GM21381 (cell line): ENCODE data around the gene LTA.
"Not testable (repeated sequence)": the region's sequence is repeated elsewhere in the genome, so short reads cannot be mapped to it uniquely, and the experiment has no call there.

Source experiments
- ATAC-seq: cut with Tn5 transposase; IDR thresholded peaks from one replicate; pipeline ENCODE4 v1.9.1; 2021; ENCODE audit warnings: mild to moderate bottlenecking, moderate library complexity; ENCODE audit not compliant: unreplicated experiment

Gene LTA

DNA sequence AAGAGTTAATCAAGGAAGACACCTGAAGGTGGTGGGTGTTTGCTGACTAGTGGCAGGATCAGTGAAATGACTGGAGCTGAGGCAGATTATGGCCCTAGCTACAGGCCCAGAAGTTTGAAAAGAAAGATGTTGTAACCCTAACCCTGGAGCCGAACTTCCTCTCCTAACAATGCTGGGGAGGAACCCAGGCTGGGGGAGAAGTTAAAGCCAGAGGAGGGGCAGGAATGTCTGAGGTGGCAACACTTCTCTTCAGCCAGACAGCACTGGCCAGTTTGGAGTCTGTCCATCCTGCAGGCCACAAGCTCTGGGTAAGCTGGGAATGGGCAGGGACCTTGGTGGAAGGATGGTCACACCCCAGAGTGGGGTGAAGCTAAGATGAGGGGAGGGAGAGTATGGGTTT is 13.9 kb downstream of the LTA start, which contains the start of gene LST1:
TSS of gene LST1 (plus strand) at position 270 of the 400 bp plus-strand sequence. CDS start 1,023 bp downstream, outside the sequence.
- no peak for ATAC-seq

DNA sequence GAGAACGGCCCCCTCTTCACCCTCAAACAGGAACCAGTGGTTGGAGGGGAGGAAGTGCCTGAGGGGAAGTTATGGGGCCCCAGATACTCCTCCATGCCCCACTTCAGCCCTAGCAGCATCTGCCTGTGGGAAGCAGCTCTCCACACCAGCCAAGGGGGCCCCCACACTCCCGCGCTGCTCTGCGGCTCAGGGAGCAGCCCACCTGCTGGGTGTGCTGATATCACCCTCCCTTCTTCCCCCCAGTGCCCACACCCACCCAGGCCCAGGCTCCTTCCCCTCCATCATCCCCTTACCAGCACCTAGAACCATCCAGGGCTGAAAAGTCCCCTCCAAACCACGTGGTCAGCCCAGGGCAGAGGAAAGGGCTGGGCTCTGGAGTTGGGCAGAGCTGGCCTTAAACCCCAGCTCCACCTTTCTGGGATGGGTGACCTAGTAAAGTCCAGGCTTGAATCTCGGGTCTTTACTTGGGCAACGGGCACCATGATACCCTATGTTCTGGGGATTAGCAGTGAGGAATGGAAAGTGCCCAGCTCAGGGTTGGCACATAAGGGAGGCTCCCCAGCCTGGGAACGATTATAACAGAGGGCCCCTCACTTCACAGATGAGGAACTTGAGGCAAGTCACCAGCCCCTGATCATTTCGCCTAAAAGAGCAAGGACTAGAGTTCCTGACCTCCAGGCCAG is 14.7 kb downstream of the LTA start:
- ATAC-seq: no peak

DNA sequence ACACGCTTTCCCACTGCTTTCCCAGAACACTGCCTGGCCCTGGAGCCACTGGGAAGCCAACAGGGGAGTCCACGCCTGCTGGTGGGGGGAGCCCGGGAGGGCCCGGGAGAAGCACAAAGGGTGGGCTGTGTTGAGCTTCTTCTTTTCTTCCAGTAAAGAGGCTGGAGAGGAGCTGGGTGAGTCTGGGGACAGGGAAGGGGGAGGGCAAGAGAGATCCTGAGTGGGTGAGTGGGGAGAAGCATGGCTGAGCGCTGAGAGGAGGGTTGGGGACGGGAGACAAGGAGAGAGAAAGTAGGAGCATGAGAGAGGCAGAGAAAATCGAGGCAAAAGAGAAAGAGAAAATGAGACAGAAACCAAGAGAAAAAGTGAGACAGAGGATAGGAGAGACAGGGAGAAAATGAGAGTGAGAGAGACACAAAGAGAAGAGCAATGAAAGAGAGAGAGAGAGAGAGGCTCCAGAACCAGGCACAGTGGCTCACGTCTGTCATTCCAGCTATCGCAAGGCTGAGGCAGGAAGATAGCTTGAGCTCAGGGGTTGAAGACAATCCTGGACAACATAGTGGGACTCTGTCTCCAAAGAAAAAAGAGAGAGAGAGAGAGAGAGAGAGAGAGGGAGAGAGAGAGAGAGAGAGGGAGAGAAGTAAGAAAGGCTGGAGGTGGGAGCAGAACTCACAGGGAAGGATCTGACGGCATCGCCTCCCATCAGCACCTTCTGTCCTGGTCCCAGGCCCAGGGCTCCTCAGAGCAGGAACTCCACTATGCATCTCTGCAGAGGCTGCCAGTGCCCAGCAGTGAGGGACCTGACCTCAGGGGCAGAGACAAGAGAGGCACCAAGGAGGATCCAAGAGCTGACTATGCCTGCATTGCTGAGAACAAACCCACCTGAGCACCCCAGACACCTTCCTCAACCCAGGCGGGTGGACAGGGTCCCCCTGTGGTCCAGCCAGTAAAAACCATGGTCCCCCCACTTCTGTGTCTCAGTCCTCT is 16.0 kb downstream of the LTA start:
- no peak for ATAC-seq

DNA sequence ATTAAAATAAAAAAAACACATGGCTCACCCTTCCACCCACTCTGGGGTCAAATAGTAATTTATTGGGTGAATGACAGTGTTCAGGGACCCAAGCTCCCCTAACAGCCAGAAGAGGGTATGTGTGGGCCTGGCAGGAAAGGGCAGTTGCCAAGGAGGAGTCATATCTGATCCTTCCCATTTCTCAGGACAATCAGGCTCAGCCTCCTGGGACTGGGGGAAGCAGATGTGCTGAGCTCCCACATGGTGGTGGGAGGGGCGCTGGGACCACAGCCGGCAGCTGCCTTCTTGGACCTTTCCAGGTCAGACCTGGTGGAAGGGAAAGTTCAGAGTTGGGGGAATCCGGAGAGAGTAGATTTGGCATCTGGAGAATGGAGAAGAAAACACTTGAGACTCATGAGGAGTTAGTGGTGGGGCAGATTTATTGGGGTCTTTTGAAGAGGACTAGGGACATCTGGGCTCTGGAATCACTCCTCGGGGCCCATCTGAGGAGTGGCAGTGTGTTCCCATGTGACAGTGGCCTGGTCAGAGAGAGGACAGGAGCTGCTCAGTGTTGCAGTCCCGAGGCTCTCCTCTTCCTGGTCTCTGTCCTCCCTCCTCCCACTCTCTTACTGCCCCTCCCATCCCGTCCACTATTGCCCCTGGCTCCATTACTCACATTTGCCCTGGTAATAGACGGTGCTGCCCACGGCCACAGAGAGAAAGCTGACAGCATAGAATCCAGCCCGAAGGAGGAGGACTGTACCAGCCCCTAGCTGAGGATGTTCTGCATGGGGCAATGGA is 17.0 kb downstream of the LTA start:
- ATAC-seq: no peak

DNA sequence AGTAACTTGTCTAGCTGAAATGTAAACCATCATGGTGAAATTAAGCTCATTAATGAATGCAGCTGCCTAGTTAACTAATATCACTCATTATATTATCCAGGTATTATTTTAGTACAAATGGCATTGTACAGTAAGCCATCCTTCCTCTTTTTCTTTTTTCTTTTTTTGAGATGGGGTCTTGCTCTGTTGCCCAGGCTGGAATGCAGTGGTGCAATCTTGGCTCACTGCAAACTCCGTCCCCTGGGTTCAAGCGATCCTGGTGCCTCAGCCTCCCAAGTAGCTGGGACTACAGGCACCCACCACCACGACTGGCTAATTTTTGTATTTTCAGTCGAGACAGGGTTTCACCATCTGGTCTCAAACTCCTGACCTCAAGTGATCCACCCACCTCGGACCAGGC is 18.6 kb downstream of the LTA start:
- ATAC-seq: not testable (repeated sequence)

DNA sequence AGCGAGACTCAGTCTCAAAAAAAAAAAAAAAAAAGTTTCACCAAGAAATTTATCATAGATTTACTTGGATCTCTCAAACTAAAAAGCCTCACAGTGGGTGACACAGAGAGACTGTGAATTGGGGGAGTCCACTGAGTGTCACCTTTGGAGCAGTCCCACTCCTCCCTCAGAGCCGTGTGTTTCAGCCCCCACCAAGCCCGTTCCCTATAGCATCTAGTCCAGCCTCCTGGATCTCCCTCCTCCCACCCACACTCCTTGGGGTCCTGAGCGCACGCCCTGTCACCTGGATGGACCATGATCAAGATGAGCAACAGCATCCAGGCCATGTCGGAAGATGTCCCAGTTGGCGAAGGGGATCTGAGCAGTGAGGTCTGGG is 20.3 kb downstream of the LTA start:
- no peak for ATAC-seq

DNA sequence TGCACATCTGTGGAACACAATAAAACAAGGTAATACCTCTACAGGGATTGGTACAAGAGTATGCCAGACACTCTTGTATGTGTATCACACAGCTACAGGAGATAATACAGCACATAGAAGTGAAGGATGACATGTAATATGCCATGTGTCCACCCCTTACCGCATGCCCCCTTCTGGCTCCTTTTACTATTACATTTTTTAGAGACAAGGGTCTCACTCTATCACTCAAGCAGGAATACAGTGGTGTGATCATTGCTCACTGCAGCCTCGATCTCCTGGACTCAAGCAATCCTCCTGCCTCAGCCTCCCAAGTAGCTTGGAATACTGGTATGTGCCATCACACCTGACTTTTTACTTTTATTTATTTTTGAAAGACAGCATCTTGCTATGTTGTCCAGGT is 24.9 kb downstream of the LTA start:
- no peak for ATAC-seq

DNA sequence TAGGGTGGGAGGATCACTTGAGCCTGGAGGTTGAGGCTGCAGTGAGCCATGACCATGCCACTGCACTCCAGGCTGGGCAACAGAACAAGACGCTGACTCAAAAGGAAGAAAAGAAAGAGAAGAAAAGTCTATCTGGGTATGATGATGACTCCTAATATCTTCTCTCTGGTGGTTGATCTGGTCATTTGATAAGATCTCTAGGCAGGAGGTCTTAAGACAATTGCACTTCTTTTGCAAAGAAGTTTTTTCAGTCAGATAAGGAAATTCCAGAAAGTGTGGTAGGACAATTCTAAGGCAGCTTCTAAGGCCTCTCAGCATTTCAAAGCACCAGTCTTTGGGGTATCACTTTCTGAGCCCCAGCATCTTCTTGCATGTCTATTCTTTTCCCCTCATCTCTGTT is 35.2 kb downstream of the LTA start:
- no peak for ATAC-seq

DNA sequence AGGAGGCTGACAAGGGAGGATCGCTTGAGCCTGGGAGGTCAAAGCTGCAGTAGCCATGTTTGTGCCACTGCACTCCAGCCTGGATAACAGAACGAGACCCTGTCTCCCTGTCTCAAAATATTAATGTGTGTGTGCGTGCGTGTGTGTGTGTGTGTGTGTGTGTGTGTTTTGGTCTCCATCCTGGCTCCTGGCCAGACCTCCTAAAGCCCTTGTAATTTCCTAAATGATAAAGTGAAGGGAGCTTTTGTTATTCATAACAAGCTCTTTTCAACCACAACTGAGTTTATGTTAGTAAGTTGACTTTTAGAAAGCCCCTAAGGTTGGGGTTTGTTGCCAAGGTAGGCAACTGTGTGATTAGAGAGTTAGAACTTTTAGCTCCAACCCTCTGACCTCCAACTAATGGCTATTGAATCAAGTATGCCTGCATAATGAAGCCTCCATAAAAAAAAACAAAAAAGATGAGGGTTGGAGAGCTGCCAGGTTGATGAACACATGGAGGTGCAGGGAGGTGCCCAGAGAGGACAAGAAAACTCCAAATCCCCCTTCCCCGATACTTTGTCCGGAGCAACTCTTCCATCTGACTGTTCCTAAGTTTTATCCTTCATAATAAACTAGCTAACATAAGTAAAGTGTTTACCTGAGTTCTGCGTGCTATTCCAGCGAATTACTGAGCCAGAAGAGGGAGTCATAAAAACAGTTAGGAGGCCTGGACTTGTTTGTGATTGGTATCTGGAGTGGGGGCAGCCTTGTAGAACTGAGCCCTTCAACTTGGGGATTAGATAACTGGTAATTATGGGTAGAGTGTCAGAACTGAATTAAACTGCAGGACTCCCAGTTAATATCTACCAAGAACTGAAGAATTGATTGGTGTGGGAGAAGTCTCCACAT is 37.7 kb downstream of the LTA start:
- no peak for ATAC-seq

DNA sequence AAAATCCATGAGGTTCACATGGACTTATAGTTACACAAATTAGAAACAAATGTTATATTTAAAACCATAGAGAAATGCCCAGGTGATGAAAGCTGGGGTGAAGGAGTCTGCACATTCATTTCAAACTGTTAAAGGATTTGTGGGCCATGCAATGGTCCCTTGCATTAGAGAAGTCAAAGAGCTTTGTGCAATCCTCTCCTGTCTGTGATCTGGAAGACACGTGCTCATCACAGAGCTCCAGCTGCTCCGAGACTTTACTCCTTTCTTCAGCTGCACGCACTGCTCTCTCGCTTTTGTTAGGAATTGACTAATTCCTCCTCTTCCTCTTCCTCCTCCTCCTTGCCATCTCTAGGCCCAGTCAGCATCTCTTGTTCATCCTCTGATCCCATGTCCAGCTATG is 38.9 kb downstream of the LTA start:
- no peak for ATAC-seq

DNA sequence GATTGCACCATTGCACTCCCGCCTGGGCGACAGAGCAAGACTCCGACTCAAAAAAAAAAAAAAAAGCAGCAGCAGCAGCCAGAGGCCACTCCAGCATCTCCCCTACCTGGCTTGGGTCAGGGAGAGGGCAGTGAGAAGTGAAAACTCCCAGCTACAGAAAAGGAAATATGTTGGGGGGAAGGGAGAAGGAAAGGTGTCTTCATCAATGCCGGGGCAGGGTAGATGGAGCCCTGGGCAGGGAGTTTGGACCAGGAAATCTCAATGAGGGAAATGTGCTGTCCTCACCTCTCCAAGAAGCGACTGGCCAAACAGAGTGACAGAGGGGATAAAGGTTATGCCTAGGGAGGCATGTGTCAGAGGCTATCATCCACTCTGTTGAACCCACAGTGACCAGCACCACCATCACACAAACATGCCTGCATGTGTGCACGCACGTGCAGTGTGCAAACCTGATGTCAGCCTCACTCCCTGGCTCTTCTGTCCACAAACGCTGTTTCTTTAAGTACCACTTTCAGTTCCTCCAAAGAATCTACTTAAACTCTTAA is 42.1 kb downstream of the LTA start:
- no peak for ATAC-seq

DNA sequence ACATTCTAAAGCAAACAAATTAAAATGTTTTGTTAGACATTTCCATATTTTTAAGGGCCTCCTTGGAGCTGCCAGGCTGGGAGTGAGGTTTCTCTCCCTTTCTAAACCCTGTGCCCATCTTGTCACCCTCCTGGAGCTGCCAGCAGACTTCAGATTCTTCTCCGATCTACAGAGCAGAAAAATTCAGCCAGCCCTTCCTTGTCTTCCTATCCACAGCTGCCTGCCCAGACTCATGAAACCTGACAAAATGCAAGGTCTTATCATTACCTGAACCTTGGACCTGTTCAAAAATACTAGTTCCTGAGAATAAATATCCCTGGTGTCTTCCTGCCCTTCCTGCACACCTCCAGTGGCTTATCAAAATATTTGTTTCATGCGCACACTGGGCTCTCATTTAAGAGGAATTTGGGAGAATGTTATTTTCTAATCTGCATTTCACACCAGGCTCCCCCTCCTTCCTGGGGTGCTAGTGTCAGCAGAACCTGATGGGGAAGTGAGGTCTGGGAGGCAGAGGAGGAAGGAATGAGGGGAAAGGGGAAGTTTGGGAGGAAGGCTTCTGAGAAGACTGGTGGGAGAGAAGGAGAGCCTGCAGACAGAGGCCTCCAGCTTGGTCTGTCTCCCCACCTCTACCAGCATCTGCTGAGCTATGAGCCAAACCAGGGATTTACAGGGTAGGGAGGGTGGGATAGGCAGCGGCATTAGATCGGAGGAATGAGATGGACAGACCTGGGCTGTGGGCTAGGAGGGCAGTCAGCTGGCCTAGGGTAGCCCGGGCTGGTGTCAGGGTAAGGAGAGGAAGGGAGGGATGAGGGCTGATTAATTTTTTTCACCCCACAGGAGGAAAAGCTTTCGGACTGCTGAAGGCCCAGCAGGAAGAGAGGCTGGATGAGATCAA is 42.8 kb downstream of the LTA start, which contains the start of gene AIF1:
TSS of gene AIF1 (plus strand) at position 551 of the 895 bp plus-strand sequence. CDS start at position 647, 96 bp downstream.
- no peak for ATAC-seq

DNA sequence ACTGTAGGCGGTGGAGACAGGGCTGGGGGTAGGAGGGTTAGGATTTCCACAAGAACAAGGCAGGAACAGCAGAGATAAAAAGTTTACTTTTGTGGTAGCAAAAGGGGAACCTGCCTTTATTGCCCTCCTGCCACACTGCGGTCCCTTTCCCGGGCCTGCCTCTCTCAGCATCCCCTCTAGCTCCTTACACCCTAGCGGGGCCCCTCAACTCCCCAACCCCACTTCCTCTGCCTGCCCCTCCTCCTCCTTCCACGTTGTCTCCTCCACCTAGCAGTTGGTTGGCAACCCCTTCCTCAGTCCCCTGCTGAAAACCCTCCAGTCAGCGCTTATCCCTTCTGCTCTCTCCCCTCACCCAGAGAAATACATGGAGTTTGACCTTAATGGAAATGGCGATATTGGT is 43.7 kb downstream of the LTA start:
- no peak for ATAC-seq

DNA sequence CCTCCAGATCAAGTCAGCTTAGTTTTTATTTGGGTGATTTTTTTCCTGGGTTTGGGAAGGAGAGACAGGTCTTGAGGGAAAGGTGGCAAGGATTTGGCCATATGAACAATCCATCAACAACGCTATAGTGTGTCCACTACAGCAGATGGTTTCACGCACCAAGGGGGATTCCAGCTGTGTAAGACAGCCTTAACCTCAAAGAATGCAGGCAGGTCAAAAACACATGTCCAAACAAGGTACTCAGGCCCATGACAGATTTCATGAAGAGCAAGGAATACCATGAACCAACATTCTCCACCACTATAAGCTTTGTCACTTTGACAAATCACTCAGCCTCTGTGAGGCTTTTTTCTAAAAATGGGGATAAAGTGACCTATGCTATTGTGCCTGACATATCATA is 44.9 kb downstream of the LTA start:
- ATAC-seq: no peak

DNA sequence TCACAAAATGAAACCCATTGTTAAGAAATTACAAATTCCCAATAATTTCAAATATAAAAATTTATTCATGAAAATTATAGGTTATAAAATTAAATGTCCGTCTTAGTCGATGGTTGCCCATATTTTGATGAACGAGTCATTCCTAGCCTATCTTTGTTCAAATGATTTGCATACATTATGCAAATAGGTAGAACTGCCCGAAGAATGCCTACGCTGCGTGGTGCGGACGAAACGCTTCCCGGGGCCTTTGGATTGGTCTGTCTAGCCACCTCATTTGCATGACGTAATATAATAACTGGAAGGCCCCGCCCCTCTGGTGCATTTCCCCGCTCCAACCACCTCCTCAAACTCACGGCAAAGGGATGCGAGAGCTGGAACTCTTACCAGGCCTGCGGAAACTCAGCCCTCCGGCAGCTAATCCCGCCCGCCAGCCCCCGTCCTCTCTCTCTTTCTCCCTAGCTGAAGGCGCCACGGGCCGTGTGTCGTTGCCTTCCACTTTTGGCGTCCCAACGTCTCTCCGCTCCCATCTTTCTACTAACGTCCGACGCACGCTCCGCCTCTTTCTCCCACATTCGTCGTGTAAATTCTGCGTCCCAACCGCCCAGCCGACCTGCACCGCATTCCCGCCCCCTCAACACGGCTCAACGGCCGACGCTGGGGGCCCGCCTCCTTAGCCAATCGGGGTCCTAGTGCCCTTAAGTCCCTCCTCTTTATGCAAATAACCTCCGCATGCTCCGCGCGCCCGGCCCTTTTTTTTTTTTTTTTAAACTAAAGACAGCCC is 47.9 kb downstream of the LTA start:
- peak; percentile 80 for ATAC-seq

DNA sequence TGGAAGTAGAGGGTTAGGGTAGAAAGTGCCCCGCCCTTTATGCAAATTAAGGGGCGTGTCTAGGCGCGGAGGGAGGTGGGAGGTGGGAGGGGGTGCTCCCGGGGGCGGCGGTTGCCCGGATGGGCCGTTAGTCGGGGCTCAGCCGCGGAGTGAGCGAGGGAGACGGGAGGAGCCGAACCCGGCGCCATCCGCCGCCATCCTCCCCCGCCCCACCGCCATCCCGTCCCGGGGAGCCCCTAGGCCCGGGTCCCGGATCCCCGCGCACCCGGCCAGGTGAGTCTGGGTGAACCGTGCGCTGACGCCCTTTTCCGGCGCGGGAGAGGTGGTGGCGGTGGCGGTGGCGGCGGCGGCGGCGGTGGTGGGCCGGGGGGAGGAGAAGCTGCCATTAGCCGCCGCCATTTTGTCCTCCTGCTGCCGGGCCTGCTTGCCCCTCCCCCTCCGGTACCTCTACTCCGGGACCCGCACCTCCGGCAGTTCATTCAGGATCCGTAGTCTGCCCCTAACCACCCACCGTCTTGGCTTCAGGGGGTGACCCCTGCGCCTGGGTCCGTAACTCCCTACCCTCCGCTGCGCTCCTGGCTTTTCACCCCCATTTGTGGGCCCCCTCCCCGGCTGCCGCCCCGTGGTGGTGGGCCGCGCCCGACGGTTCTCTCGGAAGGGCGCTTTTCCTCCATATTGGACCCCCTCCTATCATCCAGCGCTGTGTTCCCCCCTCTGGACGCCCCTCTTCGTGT is 48.7 kb downstream of the LTA start, which contains the start of gene PRRC2A:
TSS of gene PRRC2A (plus strand) at position 130 of the 734 bp plus-strand sequence. CDS start 2,075 bp downstream, outside the sequence.
- peak; percentile 50 for ATAC-seq

DNA sequence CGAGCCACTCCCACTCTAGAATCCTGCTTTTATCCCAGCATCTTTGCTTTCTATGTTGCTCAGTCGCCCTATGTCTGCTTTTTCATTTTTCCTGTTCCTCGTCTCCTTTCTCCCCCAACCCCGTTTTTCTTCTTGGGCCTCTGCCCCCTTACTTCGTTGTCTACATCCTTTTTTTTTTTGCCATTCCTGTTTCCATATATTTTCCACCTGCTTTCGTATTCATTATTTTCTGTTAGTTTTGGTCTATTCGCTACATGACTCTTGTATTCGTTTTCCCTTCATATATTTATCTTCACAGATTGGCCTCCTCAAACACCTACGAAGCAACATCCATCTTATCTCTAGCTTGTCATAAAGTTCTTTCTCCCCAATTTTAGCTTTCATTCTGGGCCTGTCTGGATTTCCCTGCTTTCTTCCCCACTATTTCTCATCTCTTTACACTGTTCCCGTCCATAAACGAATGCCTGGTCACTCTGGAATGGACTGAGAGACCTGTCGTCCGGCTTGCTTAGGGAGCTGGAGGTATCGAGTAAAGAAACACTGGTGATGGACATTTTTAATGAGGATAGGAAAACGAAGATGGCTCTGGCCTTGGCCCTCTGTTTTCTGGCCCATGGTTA is 49.3 kb downstream of the LTA start:
- no peak for ATAC-seq
